Pancreas (tissue), 10 donors: ENCODE data around the gene KCNN1. TPM values are rescaled to one million over a fixed set of nuclear protein-coding genes. Genes with fewer than 3 reads are reported as not detected.

ENCODE experiments used
- ATAC-seq, 4 donors: fragments of 200-7000 bp; cut with Tn5 transposase; one replicate each; pipeline versions ENCODE4 v1.8.0 to v1.9.1; 2020; ENCODE audit warnings: mild to moderate bottlenecking in 4 of 4, moderate library complexity in 4 of 4
- DNase-seq, 6 donors: peaks; one replicate each; pipeline ENCODE4 v3.0.0-alpha.2; 2020
- FAIRE-seq: peaks from 2 replicates; lab custom pipeline; 2012; peaks lifted over from hg19 to GRCh38; lab: Jason Lieb, UNC
- H3K27ac ChIP-seq, 4 donors: fragments of 200-600 bp; sonication (generic); 1 replicate in 3 of 4; 2 replicates in 1 of 4; pipeline versions ENCODE4 v1.5.0 to v1.8.0; 2020
- H3K27me3 ChIP-seq, 4 donors: fragments of 200-600 bp; one replicate each; pipeline ENCODE4 v1.8.0; 2021
- H3K36me3 ChIP-seq, 3 donors: fragments of 200-600 bp; sonication (generic) in 1 of 3; one replicate each; pipeline versions ENCODE4 v1.5.0 to v1.8.0; 2020 to 2021
- H3K4me1 ChIP-seq, 3 donors: fragments of 200-600 bp; one replicate each; pipeline ENCODE4 v1.8.0; 2021
- H3K4me3 ChIP-seq, 4 donors: fragments of 200-600 bp; sonication (generic) in 2 of 4; one replicate each; pipeline versions ENCODE4 v1.5.0 to v1.8.0; 2020 to 2021
- H3K9me3 ChIP-seq, 4 donors: fragments of 200-600 bp; one replicate each; pipeline ENCODE4 v1.8.0; 2021
- CTCF ChIP-seq, 4 donors: fragments of 200-600 bp; sonication (generic) in 3 of 4; IDR thresholded peaks; one replicate each; pipeline versions ENCODE4 v1.5.0 to v1.8.0; 2021; ENCODE audit warnings: antibody characterized with exemption in 4 of 4
- WGBS, 2 donors: extraction: QIAGEN DNeasy Blood & Tissue Kit; methylation state at CpG; one replicate each; pipeline ENCODE4 v1.1.7; 2013; 5-methylcytosine and 5-hydroxymethylcytosine counted together
- intact Hi-C, 3 donors: fragments of 100-400 bp; cut with DNase I; formaldehyde crosslinking; loops; one replicate each; pipeline versions ENCODE4 v1.11.1 to v1.14.2; 2022
- polyA plus RNA-seq, 2 donors: library from polyadenylated mRNA; stranded (reverse); fragments of 200-250 nt; gene quantifications; one replicate each; pipeline ENCODE4 v1.2.3, GENCODE V29; 2013
- total RNA-seq, 6 donors: library from RNA; stranded (reverse); fragmentation: NEBNext Ultra II Directional in 4 of 6; extraction: Animal tissue kit (Norgen Biotek cat#: 25700) in 4 of 6; gene quantifications; one replicate each; pipeline versions ENCODE4 v1.2.1 to v1.2.4, GENCODE V29; 2021 to 2023
- donor health status: healthy with polysubstance abuse.
- donor health status: DM: no; HTN: no; CAD: no; lungs with moderate emphysema.
- donor health status: DM: no; HTN: no; CAD: no.
- donor health status: control.
- donor health status: control.
- donor health status: Bipolar disorder and iron deficiency.
- donor health status: DM: yes; HTN: yes; CAD: no.
- donor health status: DM: no; HTN: no; CAD: no.
- donor health status: DM: no; HTN: no; CAD: no.
- donor health status: DM: yes; HTN: yes; CAD: no.

KCNN1 gene
- total and polyA plus RNA-seq, 8 donors, result 0.08 to 0.33 (median 0.19) TPM; not detected in 5

- ATAC-seq (no peak), FAIRE-seq (no peak), DNase-seq (no peak)
- peaks cover 0 to 20% (median 18%) of the 10 kb centered on the region in 3 donors for H3K4me1 ChIP-seq
- H3K36me3 ChIP-seq, result no peaks in the 10 kb centered on the region
- H3K27ac ChIP-seq, result no peak overlapping the region
- intact Hi-C loops, result no loop called here
- H3K4me3 ChIP-seq, result no peak overlapping the region
- H3K9me3 ChIP-seq, result no peaks in the 10 kb centered on the region
- no peak for TF ChIP-seq CTCF (IDR thresholded peaks at IDR 0.05)
- peaks cover 0 to 28% (median 8%) of the 10 kb centered on the region in 4 donors for H3K27me3 ChIP-seq
- 72 to 73% methylated on average over 4 of the region's 4 CpGs for WGBS, 2 donors
Observed at GRCh38 chr19:17953869-17954268, 13.0 kb upstream of the KCNN1 start.

- H3K4me1 ChIP-seq, result peaks cover 0 to 20% (median 16%) of the 10 kb centered on the region in 3 donors
- ATAC-seq, result no peak
- WGBS, 2 donors, result 56 to 75% methylated on average over 7 of the region's 7 CpGs
- DNase-seq, result no peak
- H3K27ac ChIP-seq, result no peak overlapping the region
- intact Hi-C loops, result no loop called here
- H3K4me3 ChIP-seq, result no peak overlapping the region
- TF ChIP-seq CTCF (IDR thresholded peaks at IDR 0.05), result no peak
- no peaks in the 10 kb centered on the region for H3K36me3 ChIP-seq
- no peak for FAIRE-seq
- H3K27me3 ChIP-seq, result peaks cover 0 to 28% (median 8%) of the 10 kb centered on the region in 4 donors
- H3K9me3 ChIP-seq, result no peaks in the 10 kb centered on the region
Observed at GRCh38 chr19:17954401-17954800, 12.5 kb upstream of the KCNN1 start.

- no peak overlapping the region for H3K4me3 ChIP-seq
- DNase-seq (no peak), ATAC-seq (no peak), FAIRE-seq (no peak)
- H3K9me3 ChIP-seq, result no peaks in the 10 kb centered on the region
- intact Hi-C loops, result no loop called here
- no peak overlapping the region for H3K27ac ChIP-seq
- WGBS, 2 donors, result 66 to 80% methylated on average over 3 of the region's 3 CpGs
- H3K4me1 ChIP-seq, result peaks cover 0 to 7% (median 6%) of the 10 kb centered on the region in 3 donors
- H3K36me3 ChIP-seq, result no peaks in the 10 kb centered on the region
- TF ChIP-seq CTCF (IDR thresholded peaks at IDR 0.05), result no peak
- peaks cover 0 to 22% (median 7%) of the 10 kb centered on the region in 4 donors for H3K27me3 ChIP-seq
Observed at GRCh38 chr19:17957149-17957849, 9.6 kb upstream of the KCNN1 start.

GRCh38 chr19:17957885-17958284 is 9.0 kb upstream of the KCNN1 start:
- H3K4me3 ChIP-seq, result no peak overlapping the region
- H3K27me3 ChIP-seq, result peaks cover 0 to 16% (median 4%) of the 10 kb centered on the region in 4 donors
- peaks cover 0 to under 1% (median 0%) of the 10 kb centered on the region in 3 donors for H3K4me1 ChIP-seq
- intact Hi-C loops, result no loop called here
- FAIRE-seq (no peak), DNase-seq (no peak), ATAC-seq (no peak)
- no peak overlapping the region for H3K27ac ChIP-seq
- TF ChIP-seq CTCF (IDR thresholded peaks at IDR 0.05), result no peak
- no peaks in the 10 kb centered on the region for H3K36me3 ChIP-seq
- H3K9me3 ChIP-seq, result no peaks in the 10 kb centered on the region
